ENCODE results near the gene HLA-F.

DNA sequence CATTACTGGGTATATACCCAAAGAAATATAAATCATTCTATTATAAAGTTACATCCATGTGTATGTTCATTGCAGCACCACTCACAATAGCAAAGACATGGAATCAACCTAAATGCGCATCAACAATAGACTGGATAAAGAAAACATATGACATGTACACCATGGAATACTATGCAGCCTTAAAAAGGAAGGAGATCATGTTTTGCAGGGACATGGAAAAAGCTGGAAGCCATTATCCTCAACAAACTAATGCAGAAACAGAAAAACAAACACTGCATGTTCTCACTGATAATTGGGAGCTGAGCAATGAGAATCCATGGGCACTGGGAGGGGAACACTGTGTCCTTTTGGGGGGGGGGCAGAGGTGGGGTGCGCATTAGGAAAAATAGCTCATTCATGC, 53.5 kb downstream of the HLA-F start:
- TF ChIP-seq, protein P1, sequence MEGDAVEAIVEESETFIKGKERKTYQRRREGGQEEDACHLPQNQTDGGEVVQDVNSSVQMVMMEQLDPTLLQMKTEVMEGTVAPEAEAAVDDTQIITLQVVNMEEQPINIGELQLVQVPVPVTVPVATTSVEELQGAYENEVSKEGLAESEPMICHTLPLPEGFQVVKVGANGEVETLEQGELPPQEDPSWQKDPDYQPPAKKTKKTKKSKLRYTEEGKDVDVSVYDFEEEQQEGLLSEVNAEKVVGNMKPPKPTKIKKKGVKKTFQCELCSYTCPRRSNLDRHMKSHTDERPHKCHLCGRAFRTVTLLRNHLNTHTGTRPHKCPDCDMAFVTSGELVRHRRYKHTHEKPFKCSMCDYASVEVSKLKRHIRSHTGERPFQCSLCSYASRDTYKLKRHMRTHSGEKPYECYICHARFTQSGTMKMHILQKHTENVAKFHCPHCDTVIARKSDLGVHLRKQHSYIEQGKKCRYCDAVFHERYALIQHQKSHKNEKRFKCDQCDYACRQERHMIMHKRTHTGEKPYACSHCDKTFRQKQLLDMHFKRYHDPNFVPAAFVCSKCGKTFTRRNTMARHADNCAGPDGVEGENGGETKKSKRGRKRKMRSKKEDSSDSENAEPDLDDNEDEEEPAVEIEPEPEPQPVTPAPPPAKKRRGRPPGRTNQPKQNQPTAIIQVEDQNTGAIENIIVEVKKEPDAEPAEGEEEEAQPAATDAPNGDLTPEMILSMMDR (IDR thresholded peaks at IDR 0.05): no peak
- no peak for TF ChIP-seq POLR2A (IDR thresholded peaks at IDR 0.05)

All from right lobe of liver (tissue), 4 donors.